Effector CD8-positive, alpha-beta T cell (primary cell): ENCODE results near the gene DVL1.

Experiments used
- DNase-seq: peaks from one replicate; lab custom pipeline; 2025; lab: John Stamatoyannopoulos, UW

The DVL1 gene

DNA sequence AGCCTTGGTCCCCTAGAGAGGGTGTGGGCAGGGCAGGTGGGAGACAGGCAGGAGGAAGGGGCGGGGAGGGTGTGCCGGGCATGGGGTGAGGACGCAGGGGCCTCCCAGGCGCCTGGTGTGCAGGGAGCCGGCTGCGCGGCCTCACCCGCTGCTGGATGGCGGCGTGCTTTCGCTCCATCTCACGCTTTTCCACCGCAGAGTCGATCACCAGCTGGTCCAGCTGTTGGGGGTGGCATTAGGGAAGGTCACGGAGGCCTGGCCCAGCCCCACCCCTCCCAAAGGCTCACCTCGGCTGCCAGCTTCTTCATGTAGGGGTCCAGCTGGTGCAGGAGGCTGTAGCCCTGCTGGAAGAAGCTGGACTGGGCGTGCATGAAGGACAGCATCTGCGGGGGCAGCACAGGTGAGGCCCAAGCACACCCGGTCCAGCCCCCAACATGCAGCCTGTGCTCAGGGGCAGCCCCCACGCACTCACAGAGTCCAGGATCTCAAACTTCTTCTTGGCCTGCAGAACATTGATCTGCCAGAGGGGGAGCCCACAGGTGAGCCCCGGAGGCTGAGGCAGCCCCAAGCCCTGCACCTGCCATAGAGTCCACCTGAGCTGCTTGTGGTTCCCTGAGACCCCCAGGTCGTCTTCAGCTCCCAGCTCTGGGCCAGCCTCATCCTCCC, 49.4 kb downstream of the DVL1 start:
- DNase-seq, result no peak

DNA sequence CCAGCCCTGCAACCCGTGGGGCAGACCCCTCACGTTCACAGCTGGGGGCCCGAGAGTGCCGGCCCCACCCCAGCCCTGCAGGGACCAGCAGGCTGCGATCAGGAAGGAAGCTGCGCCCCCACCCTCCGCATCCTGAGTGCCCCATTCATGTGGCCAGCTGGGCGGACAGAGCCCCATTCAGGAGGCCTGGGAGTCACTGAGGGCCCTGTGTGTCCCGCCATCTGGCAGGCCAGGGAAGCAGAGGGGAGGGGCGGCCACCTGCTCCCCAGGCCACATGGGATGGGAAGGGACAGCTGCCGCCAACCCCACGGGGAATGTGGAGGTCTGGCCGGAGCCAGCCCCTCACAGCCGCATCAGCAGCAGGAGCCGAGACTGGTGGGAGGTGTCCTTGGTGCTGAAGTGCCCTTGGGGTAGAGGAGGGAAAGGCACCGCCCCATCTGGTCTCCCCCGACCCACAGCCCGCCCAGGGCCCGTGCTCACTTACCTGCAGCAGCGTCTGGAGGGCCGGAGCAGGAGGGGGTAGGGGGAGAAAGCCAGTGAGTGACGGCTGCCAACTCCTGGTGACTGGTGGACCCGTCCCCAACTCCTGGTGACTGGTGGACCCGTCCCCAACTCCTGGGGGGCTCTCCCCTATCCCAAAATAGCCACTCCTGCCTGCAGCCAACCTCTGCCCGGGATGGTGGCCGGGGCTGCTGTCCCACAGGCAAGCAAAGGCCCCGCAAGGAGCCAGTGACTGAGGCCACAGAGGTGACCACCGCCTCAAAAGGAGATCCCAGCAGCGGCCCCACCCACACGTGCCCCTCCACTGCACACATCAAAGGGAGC, 50.1 kb downstream of the DVL1 start:
- DNase-seq, result no peak

- DNase-seq, result no peak
Measured at GRCh38 chr1:1297802-1298424, 51.3 kb downstream of the DVL1 start.

- no peak for DNase-seq
Measured at GRCh38 chr1:1296070-1297061, 52.9 kb downstream of the DVL1 start.

GRCh38 chr1:1295154-1295923, 53.9 kb downstream of the DVL1 start:
- no peak for DNase-seq

GRCh38 chr1:1294250-1294890, 54.8 kb downstream of the DVL1 start:
- DNase-seq, result no peak

DNA sequence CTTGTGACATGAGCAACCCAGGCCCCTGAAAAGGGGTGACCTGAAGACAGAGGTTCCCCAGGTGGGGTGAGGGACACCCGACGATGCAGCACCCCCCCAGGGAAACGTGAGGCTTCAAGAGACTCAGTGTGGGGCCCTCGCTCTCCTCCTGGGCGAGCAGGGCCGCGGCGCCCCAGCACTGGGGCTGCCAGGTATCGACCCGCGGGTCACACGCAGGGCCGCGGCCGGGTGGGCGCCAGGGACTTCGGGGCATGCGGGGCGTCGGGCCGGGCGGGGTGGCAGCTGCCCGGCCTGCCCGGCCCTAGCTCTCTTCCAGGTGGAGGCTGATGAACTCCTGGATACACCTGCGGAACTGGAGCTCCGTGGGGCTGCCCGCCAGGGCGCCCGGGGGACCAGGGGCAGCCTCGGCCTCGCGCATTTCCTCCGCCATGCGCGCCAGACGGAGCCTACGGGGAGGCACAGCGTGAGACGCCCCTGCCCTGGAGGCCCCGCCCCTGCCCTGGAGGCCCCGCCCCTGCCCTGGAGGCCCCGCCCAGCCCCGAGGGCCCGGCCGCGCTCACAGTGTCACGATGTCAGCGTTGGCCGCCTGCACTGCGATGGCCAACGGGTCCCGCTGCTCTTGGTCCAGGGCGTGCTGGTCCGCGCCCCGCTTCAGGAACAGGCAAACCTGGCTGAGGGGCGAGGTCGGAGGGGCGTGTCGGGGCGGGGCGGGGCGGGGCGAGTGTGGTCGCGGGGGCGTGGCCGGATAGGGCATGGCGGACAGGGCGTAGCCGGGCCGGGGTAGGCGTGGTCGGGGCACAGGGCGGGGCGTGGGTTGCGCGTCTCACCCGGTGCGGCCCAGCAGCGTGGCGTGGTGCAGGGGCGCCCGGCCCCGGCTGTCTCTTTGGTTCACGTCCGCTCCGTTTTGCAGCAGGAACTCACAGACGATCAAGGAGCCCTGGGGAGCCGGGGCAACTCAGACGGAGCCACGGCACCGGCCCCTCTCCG, 55.7 kb downstream of the DVL1 start:
- DNase-seq, result no peak

- DNase-seq, result no peak
Measured at GRCh38 chr1:1292851-1293250, 56.4 kb downstream of the DVL1 start.

DNA sequence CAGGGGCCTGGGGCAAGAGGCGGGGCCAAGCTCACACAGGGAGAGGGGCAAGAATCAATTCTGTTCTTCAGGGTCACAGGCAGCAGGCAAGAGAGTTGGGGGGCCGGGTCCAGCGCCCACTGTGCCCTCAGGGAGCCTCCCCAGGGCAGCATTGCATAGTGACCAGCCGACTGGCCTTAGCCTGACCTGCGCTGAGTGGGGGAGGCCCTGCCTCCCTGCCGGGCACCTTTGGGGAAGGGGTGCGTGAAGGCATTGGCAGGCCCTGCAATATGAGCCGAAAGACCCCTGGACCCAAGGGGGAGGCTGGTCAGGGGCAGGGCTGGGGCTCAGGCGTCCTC, 56.8 kb downstream of the DVL1 start:
- DNase-seq, result no peak

GRCh38 chr1:1291548-1292441, 57.4 kb downstream of the DVL1 start:
- DNase-seq, result peak; percentile 52

GRCh38 chr1:1291023-1291528, 58.1 kb downstream of the DVL1 start:
- DNase-seq, result no peak

DNA sequence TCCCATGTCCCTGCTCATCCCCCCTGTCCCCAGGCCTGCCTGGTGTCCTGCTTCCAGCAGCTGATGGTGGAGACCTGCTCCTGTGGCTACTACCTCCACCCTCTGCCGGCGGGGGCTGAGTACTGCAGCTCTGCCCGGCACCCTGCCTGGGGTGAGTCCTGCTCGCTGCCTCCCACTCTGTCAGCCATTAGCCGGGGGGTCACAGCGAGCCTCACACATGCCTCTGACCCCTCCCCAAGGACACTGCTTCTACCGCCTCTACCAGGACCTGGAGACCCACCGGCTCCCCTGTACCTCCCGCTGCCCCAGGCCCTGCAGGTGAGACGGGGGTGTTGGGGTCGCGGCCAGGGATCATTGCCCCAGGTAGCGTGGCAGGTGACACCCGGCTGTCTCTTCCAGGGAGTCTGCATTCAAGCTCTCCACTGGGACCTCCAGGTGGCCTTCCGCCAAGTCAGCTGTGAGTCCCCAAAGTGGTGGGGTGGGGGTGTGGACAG, 58.9 kb downstream of the DVL1 start:
- peak; percentile 59 for DNase-seq

GRCh38 chr1:1287288-1288110, 61.7 kb downstream of the DVL1 start:
- DNase-seq, result no peak

- no peak for DNase-seq
Measured at GRCh38 chr1:1286313-1287261, 62.6 kb downstream of the DVL1 start.

DNA sequence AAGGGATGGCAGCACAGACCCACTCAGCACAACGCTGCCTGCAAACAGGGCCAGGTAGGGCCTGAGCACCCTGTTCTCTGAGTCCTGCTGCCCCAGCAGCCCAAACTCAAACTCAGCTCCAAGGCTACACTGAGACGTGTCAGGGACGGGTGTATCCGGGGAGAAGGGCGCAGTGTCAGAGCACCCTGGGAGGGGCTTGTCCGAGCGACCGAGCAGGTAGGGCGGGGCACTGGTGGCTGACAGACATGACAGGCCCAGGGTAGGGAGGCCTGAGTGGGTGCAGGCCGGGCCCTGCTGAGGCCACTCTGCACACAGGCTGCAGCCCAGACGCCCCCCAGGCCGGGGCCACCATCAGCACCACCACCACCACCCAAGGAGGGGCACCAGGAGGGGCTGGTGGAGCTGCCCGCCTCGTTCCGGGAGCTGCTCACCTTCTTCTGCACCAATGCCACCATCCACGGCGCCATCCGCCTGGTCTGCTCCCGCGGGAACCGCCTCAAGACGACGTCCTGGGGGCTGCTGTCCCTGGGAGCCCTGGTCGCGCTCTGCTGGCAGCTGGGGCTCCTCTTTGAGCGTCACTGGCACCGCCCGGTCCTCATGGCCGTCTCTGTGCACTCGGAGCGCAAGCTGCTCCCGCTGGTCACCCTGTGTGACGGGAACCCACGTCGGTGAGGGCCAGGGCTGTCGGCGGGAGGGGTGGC, 63.5 kb downstream of the DVL1 start:
- DNase-seq, result no peak
